Stimulated activated CD8-positive, alpha-beta memory T cell treated with anti-CD3 and anti-CD28 coated beads, Interleukin-12 subunit alpha, Interleukin-12 subunit beta, amount 100 ng/mL, for 24 hours (primary cell): ENCODE measurements around the gene THSD4.

Experiments
- DNase-seq: peaks from one replicate; pipeline ENCODE4 v3.0.0-alpha.2; 2020; ENCODE audit errors: extremely low read depth

THSD4 gene

GRCh38 chr15:71545223-71545760 is 430.0 kb downstream of the THSD4 start:
- no peak for DNase-seq

- DNase-seq: no peak
These were observed 430.7 kb downstream of the THSD4 start for GRCh38 chr15:71545923-71546322.

- DNase-seq: no peak
These were observed 431.7 kb downstream of the THSD4 start for GRCh38 chr15:71547011-71547410.

- no peak for DNase-seq
These were observed 433.1 kb downstream of the THSD4 start for GRCh38 chr15:71548401-71548807.

- no peak for DNase-seq
These were observed 433.8 kb downstream of the THSD4 start for GRCh38 chr15:71549091-71549490.

GRCh38 chr15:71549697-71550096 is 434.4 kb downstream of the THSD4 start:
- no peak for DNase-seq

GRCh38 chr15:71551566-71551965 is 436.3 kb downstream of the THSD4 start:
- no peak for DNase-seq

- DNase-seq: no peak
These were observed 443.8 kb downstream of the THSD4 start for GRCh38 chr15:71559098-71559497.

GRCh38 chr15:71559616-71560015 is 444.3 kb downstream of the THSD4 start:
- no peak for DNase-seq

- DNase-seq: no peak
These were observed 447.0 kb downstream of the THSD4 start for GRCh38 chr15:71562251-71562650.

GRCh38 chr15:71564217-71564616 is 448.9 kb downstream of the THSD4 start:
- no peak for DNase-seq

GRCh38 chr15:71565006-71565405 is 449.7 kb downstream of the THSD4 start:
- DNase-seq: no peak

- no peak for DNase-seq
These were observed 450.4 kb downstream of the THSD4 start for GRCh38 chr15:71565631-71566160.

GRCh38 chr15:71566226-71566625 is 451.0 kb downstream of the THSD4 start:
- no peak for DNase-seq

- DNase-seq: no peak
These were observed 451.9 kb downstream of the THSD4 start for GRCh38 chr15:71567173-71567572.

GRCh38 chr15:71568227-71568626 is 453.0 kb downstream of the THSD4 start:
- no peak for DNase-seq

- no peak for DNase-seq
These were observed 455.5 kb downstream of the THSD4 start for GRCh38 chr15:71570736-71571135.

- DNase-seq: no peak
These were observed 456.4 kb downstream of the THSD4 start for GRCh38 chr15:71571641-71572040.

GRCh38 chr15:71572452-71573053 is 457.3 kb downstream of the THSD4 start:
- no peak for DNase-seq

GRCh38 chr15:71573599-71573998 is 458.3 kb downstream of the THSD4 start:
- DNase-seq: no peak

- no peak for DNase-seq
These were observed 460.3 kb downstream of the THSD4 start for GRCh38 chr15:71575474-71576045.

- no peak for DNase-seq
These were observed 461.8 kb downstream of the THSD4 start for GRCh38 chr15:71577071-71577470.

GRCh38 chr15:71581398-71581930 is 466.2 kb downstream of the THSD4 start:
- no peak for DNase-seq
